Hepatocyte (in vitro differentiated cells): Measurements from ENCODE around the gene ZNF644.

Source experiments
- CTCF ChIP-seq: fragments of 200-600 bp; sonication (generic); IDR thresholded peaks from 2 replicates; pipeline ENCODE4 v1.5.1; 2016; ENCODE audit warnings: antibody characterized with exemption, mild to moderate bottlenecking; ENCODE audit not compliant: poor library complexity
- EZH2phosphoT487 ChIP-seq: fragments of 200-600 bp; sonication (generic); IDR thresholded peaks from one replicate; pipeline ENCODE4 v1.6.1; 2018; ENCODE audit warnings: antibody characterized with exemption, mild to moderate bottlenecking, low read depth, moderate library complexity; ENCODE audit not compliant: unreplicated experiment, severe bottlenecking

- TF ChIP-seq EZH2phosphoT487 (no peak), CTCF (peak; percentile 35)
Observed at GRCh38 chr1:91018006-91018405, 3.8 kb downstream of the ZNF644 start.
